DND-41 (cell line): ENCODE measurements around the gene INTU.
A peak's percentile ranks its signal among the peaks of the same experiment; 100 is the strongest.

ENCODE experiments used
- ATAC-seq: fragments of 200-7000 bp; cut with Tn5 transposase; 3 replicates; pipeline ENCODE4 v1.9.1; 2021; ENCODE audit warnings: low read depth; ENCODE audit not compliant: insufficient read depth
- DNase-seq: peaks from one replicate; pipeline ENCODE4 v3.0.0-alpha.2; 2020
- H2AFZ ChIP-seq: 2 replicates; pipeline ENCODE4 v1.6.0; 2012; ENCODE audit warnings: low read depth, low read length
- H3K27ac ChIP-seq: 2 replicates; pipeline ENCODE4 v1.5.1; 2012; ENCODE audit warnings: low read length, inconsistent platforms
- H3K27me3 ChIP-seq: fragments of 200-600 bp; sonication (generic); 2 replicates; pipeline ENCODE4 v1.6.0; 2012; ENCODE audit warnings: low read length, mild to moderate bottlenecking, inconsistent platforms; ENCODE audit not compliant: insufficient read depth, poor library complexity
- H3K36me3 ChIP-seq: 2 replicates; pipeline ENCODE4 v1.5.1; 2012; ENCODE audit warnings: low read length, inconsistent platforms; ENCODE audit not compliant: insufficient read depth
- H3K4me1 ChIP-seq: 2 replicates; pipeline ENCODE4 v1.5.1; 2012; ENCODE audit warnings: mild to moderate bottlenecking, low read length; ENCODE audit not compliant: insufficient read depth
- H3K4me2 ChIP-seq: 2 replicates; pipeline ENCODE4 v1.6.0; 2012; ENCODE audit warnings: mild to moderate bottlenecking, moderate library complexity, low read length, inconsistent platforms; ENCODE audit not compliant: insufficient read depth
- H3K4me3 ChIP-seq, 2 experiments: fragments of 200-600 bp in 1 of 2; shearing (Covaris generic) in 1 of 2; 2 replicates each; pipeline ENCODE4 v1.5.1; 2012 to 2016; ENCODE audit warnings: inconsistent platforms in 2 of 2, low read length in 2 of 2, mild to moderate bottlenecking in 2 of 2, low read depth in 1 of 2, moderate library complexity in 1 of 2
- H3K79me2 ChIP-seq: 2 replicates; pipeline ENCODE4 v1.6.0; 2012; ENCODE audit warnings: low read length, inconsistent platforms; ENCODE audit not compliant: insufficient read depth
- H3K9ac ChIP-seq: 2 replicates; pipeline ENCODE4 v1.6.0; 2012; ENCODE audit warnings: low read depth, mild to moderate bottlenecking, inconsistent platforms, low read length, moderate library complexity
- H3K9me3 ChIP-seq: 2 replicates; pipeline ENCODE4 v1.5.1; 2012; ENCODE audit warnings: low read length, moderate library complexity, mild to moderate bottlenecking, inconsistent platforms; ENCODE audit not compliant: insufficient read depth, severe bottlenecking
- H4K20me1 ChIP-seq: 2 replicates; pipeline ENCODE4 v1.6.0; 2012; ENCODE audit warnings: low read length; ENCODE audit not compliant: insufficient read depth
- CTCF ChIP-seq: IDR thresholded peaks from 2 replicates; pipeline ENCODE4 v1.5.1; 2012; ENCODE audit warnings: borderline replicate concordance, low read length, moderate library complexity, mild to moderate bottlenecking; ENCODE audit not compliant: poor library complexity, severe bottlenecking; ENCODE audit errors: extremely low read depth
- EZH2 ChIP-seq: IDR thresholded peaks from 3 replicates; pipeline ENCODE4 v1.6.1; 2012; ENCODE audit warnings: borderline replicate concordance, low read depth, mild to moderate bottlenecking, moderate library complexity, low read length, inconsistent platforms; ENCODE audit not compliant: severe bottlenecking

INTU gene

GRCh38 chr4:127624173-127624572 is 8.6 kb upstream of the INTU start:
- Histone ChIP-seq H3K4me3 (no peak overlapping the region), H3K79me2 (no peaks in the 10 kb centered on the region), H3K9me3 (no peaks in the 10 kb centered on the region), H3K27me3 (no peaks in the 10 kb centered on the region), H4K20me1 (no peaks in the 10 kb centered on the region), H2AFZ (no peak overlapping the region), H3K4me1 (no peaks in the 10 kb centered on the region), H3K27ac (no peak overlapping the region), H3K36me3 (no peaks in the 10 kb centered on the region), H3K4me2 (no peak overlapping the region), H3K9ac (no peak overlapping the region)
- no peak for TF ChIP-seq CTCF
- TF ChIP-seq EZH2: no peak
- ATAC-seq: no peak
- DNase-seq: no peak

GRCh38 chr4:127629371-127629770 is 3.4 kb upstream of the INTU start:
- Histone ChIP-seq H3K27me3 (no peaks in the 10 kb centered on the region), H2AFZ (peak overlapping the region; percentile 13; the same call in 1 of the 2 replicates), H3K79me2 (no peaks in the 10 kb centered on the region), H3K9ac (no peak overlapping the region), H3K36me3 (no peaks in the 10 kb centered on the region), H4K20me1 (no peaks in the 10 kb centered on the region), H3K4me2 (no peak overlapping the region), H3K27ac (no peak overlapping the region), H3K4me1 (no peaks in the 10 kb centered on the region), H3K4me3 (no peak overlapping the region), H3K9me3 (no peaks in the 10 kb centered on the region)
- TF ChIP-seq CTCF (no peak), EZH2 (no peak)
- ATAC-seq (no peak), DNase-seq (no peak)

GRCh38 chr4:127630152-127630551 is 2.6 kb upstream of the INTU start:
- H4K20me1 ChIP-seq: no peaks in the 10 kb centered on the region
- H3K27ac ChIP-seq: no peak overlapping the region
- H2AFZ ChIP-seq: no peak overlapping the region
- H3K27me3 ChIP-seq: no peaks in the 10 kb centered on the region
- no peak overlapping the region for H3K4me2 ChIP-seq
- no peaks in the 10 kb centered on the region for H3K79me2 ChIP-seq
- H3K9me3 ChIP-seq: no peaks in the 10 kb centered on the region
- no peaks in the 10 kb centered on the region for H3K4me1 ChIP-seq
- TF ChIP-seq EZH2: no peak
- no peak for TF ChIP-seq CTCF
- no peak overlapping the region for H3K4me3 ChIP-seq
- H3K36me3 ChIP-seq: no peaks in the 10 kb centered on the region
- H3K9ac ChIP-seq: no peak overlapping the region
- DNase-seq (no peak), ATAC-seq (no peak)

- Histone ChIP-seq H3K27ac (no peak overlapping the region), H3K4me1 (no peaks in the 10 kb centered on the region), H3K79me2 (no peaks in the 10 kb centered on the region), H2AFZ (no peak overlapping the region), H3K36me3 (no peaks in the 10 kb centered on the region), H4K20me1 (no peaks in the 10 kb centered on the region), H3K27me3 (no peaks in the 10 kb centered on the region), H3K9me3 (no peaks in the 10 kb centered on the region), H3K4me3 (no peak overlapping the region), H3K9ac (no peak overlapping the region), H3K4me2 (no peak overlapping the region)
- no peak for DNase-seq
- ATAC-seq: no peak
- TF ChIP-seq CTCF (no peak), EZH2 (no peak)
Measured at GRCh38 chr4:127631420-127631819, 1.3 kb upstream of the INTU start.
